HG03064 (cell line): ENCODE measurements around the gene FBXO2.

Experiments
- ATAC-seq: cut with Tn5 transposase; IDR thresholded peaks from one replicate; pipeline ENCODE4 v1.9.1; 2021; ENCODE audit warnings: low read depth; ENCODE audit not compliant: unreplicated experiment

FBXO2 gene

DNA sequence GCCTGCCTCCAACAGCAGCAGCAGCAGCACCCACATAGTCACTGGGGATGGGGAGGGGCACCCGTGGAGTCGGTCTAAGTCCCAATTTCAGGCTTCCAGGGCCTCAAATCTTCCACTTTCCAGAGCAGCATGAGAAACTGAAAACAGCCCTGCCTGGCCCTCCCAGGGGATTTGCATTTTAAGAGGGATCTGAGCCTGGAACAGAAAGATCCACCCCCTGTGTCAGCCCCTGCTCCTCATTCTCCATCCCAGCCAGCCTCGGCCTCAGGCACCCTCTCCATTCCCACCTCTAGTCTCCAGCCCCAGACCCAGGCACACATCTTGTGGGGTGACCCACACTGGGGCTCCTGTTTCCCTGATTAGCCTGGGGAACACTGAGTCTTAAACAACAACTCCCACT lies 51.8 kb downstream of the FBXO2 start:
- no peak for ATAC-seq

DNA sequence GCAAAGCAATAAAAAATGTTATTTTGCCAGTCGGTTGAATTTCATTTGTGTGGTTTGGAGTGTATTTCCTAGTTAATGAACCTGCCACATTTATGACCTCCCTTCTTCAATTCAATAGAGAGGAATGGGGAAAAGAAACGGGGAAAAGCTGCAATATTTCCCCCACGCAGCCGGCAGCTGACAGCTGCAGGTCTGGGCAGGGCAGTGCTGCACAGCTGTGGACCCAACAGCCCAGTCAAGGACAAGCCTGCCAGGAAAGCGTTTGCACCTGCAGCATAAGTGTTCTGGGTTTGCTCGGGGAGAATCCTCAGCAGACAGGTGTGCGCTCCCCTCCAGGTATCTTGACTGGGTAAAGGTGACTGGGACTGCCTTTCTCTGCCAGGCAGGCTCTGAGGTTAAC lies 53.4 kb downstream of the FBXO2 start:
- ATAC-seq, result no peak

DNA sequence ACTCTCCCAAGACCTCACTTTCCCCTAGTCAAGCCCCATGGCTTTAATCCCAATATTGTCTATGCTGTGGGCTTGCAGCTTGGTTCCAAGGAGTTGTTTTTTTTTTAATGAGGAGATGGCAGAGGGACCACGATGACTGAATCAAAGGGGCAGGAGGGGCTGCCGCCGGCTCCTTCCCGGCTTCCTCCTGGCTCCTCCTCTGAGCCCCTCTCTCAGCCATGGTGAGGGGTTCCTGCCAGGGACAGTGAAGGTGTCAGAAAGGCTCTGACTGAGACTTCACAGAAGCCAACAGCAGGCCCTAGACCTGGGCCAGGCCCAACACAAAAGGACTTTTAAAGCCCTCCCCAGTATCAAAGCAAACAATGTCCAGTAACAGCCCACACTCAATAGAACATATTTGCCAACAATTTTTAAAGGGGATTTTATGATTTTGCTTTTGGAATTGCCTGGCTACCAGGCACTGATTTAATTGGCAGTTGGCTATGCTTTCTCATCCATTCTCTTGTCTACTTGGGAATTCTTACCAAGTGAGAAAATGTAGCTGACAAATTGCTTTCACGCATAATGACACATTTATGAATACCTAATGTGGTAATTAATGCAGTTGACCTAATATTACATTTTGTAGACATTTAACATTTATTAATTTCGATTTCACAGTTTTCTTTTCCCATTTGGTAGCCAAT lies 54.2 kb downstream of the FBXO2 start:
- no peak for ATAC-seq

DNA sequence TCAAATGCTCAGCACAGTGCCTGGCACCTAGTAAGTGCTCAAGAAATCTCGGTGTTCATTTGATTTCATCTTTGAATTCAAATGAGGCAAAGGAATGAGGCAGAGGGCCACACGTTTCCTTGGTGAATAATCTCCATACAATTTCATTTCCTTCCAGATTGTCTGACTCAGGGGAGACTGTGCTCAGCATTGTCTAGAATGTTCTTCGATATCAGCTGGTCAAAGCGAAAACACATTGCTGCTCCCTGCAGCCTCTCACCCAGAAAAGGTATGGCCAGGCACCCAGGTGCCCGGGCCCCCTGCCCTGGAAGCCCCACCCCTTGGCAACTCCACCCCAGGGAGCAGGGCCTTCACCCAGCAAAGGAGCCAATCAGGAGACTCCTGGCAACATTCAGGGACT lies 55.8 kb downstream of the FBXO2 start:
- no peak for ATAC-seq
